Measurements from ENCODE around the gene AFTPH. TPM values are rescaled to one million over a fixed set of nuclear protein-coding genes. Genes with fewer than 3 reads are reported as not detected.

The AFTPH gene
- polyA plus RNA-seq, 1 of the 3 experiments (the other 2 are of a cell fraction): 7.4 TPM

GRCh38 chr2:64637931-64638330 lies 113.8 kb downstream of the AFTPH start:
- Histone ChIP-seq H3F3A (replicated peaks; ENCODE audit: insufficient read depth) (peaks cover 3% of the 10 kb centered on the region), H3K4me1 (ENCODE audit: control insufficient read depth in 1 of 2, insufficient read depth in 2 of 2, low read depth in 1 of 2, low read length in 1 of 2) (peaks cover 14 to 38% of the 10 kb centered on the region in 2 experiments; a peak in 3 of 4 replicates), H3K27ac (ENCODE audit: low read depth in 2 of 2, low read length in 1 of 2) (no peak overlapping the region), H3K9me2 (no peaks in the 10 kb centered on the region), H4K20me1 (ENCODE audit: insufficient read depth) (peaks cover 80% of the 10 kb centered on the region), H3K4me3 (ENCODE audit: low read depth in 2 of 2, low read length in 1 of 2) (no peak overlapping the region), H3K4me2 (no peak overlapping the region), H2AFZ (ENCODE audit: low read depth) (no peak overlapping the region), H3K27me3 (ENCODE audit: insufficient read depth) (no peaks in the 10 kb centered on the region), H3K36me3 (replicated peaks in 1 of 2; ENCODE audit: control insufficient read depth in 1 of 2, insufficient read depth in 2 of 2, low read length in 1 of 2) (peaks cover 30 to 35% of the 10 kb centered on the region in 2 experiments), H3K79me2 (ENCODE audit: insufficient read depth) (peaks cover 95% of the 10 kb centered on the region), H3K9ac (no peak overlapping the region), H3K9me3 (no peaks in the 10 kb centered on the region)
- ChIA-PET CTCF (interaction anchor here (5.1 kb wide), 1 partner anchor 8 kb away, joined by 34 read pairs; no protein-coding TSS in a partner anchor), POLR2A (no interaction called here)
- no peak for TF ChIP-seq RXRA (IDR thresholded peaks at IDR 0.05; ENCODE audit: borderline replicate concordance, low read depth)
- no peak for TF ChIP-seq REST (IDR thresholded peaks at IDR 0.05; ENCODE audit: low read depth, low read length)
- TF ChIP-seq USF2 (IDR thresholded peaks at IDR 0.05; ENCODE audit: borderline replicate concordance, low read depth, low read length): no peak
- no peak for TF ChIP-seq MEF2A (IDR thresholded peaks at IDR 0.05; ENCODE audit: borderline replicate concordance, low read depth)
- no peak for TF ChIP-seq GATA2 (CRISPR knock-in tag; IDR thresholded peaks at IDR 0.05)
- TF ChIP-seq RAD21 (IDR thresholded peaks at IDR 0.05; ENCODE audit: low read length): no peak
- TF ChIP-seq IRF3 (IDR thresholded peaks at IDR 0.05; ENCODE audit: low read depth, low read length): no peak
- no peak for TF ChIP-seq RFX5 (IDR thresholded peaks at IDR 0.05; ENCODE audit: low read length)
- TF ChIP-seq MXI1 (IDR thresholded peaks at IDR 0.05; ENCODE audit: low read depth, low read length): no peak
- no peak for TF ChIP-seq YY1 (IDR thresholded peaks at IDR 0.05; ENCODE audit: low read depth)
- no peak for TF ChIP-seq ZBTB33 (IDR thresholded peaks at IDR 0.05; ENCODE audit: borderline replicate concordance, low read depth)
- TF ChIP-seq EP300 (IDR thresholded peaks at IDR 0.05; ENCODE audit: borderline replicate concordance in 1 of 2, low read depth in 1 of 2, low read length in 1 of 2): no peak
- TF ChIP-seq ELF1 (IDR thresholded peaks at IDR 0.05): no peak
- TF ChIP-seq EZH2phosphoT487 (IDR thresholded peaks at IDR 0.05; ENCODE audit: borderline replicate concordance, low read depth): no peak
- TF ChIP-seq CTCF (IDR thresholded peaks at IDR 0.05): no peak
- no peak for TF ChIP-seq TCF12 (IDR thresholded peaks at IDR 0.05)
- WGBS (ENCODE audit: low lambda C conversion rate): 99% methylated on average over 5 of the region's 5 CpGs
- DNase-seq: no peak
